ENCODE measurements around the gene PPP2R3A. TPM values are rescaled to one million over a fixed set of nuclear protein-coding genes. Genes with fewer than 3 reads are reported as not detected.

PPP2R3A gene
- total and polyA plus RNA-seq, 2 experiments from 2014 or later: 6.4 to 15.2 TPM

DNA sequence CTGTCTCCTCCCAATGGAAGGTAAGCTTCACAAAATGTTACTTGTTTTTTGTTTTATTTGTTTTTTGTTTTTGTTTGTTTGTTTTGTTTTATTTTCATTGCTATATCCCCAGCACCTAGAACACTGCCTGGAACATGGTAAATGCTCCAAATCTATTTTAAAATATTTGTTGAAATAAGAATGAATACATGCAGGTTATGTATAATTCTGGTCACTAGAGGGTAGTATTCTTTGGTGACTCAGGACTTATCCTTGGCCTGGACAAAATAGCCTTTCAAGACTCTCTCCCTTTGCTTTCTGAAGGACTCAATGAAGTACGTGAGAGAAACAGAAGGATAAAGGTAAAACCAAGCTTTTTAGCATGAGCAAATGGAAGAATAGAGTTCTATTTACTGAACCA is 46.9 kb upstream of the PPP2R3A start:
- H3K27ac Mint-ChIP-seq: no peak overlapping the region
- no peak overlapping the region for H3K4me2 ChIP-seq
- DNase-seq (ENCODE audit: low spot score) (peak; percentile 59), ATAC-seq (peak; percentile 72)
- H3F3A ChIP-seq (replicated peaks; ENCODE audit: low read depth): no peaks in the 10 kb centered on the region
- peaks cover 9% of the 10 kb centered on the region for H3K4me1 Mint-ChIP-seq
- no peaks in the 10 kb centered on the region for H3K79me2 ChIP-seq (replicated peaks; ENCODE audit: insufficient read depth)
- H4K20me1 ChIP-seq (replicated peaks; ENCODE audit: insufficient read depth): no peaks in the 10 kb centered on the region
- no peaks in the 10 kb centered on the region; the same call in 2 of the 3 replicates for H3K9me3 Mint-ChIP-seq
- H3K4me3 ChIP-seq: no peak overlapping the region
- no peaks in the 10 kb centered on the region for H3K4me1 ChIP-seq (ENCODE audit: insufficient read depth)
- peaks cover 3% of the 10 kb centered on the region for H3K27me3 Mint-ChIP-seq (ENCODE audit: insufficient read depth, low read depth, poor library complexity)
- no peaks in the 10 kb centered on the region for H3K27me3 ChIP-seq (ENCODE audit: insufficient read depth)
- no peak overlapping the region for H3K27ac ChIP-seq (ENCODE audit: low read depth)
- H3K36me3 ChIP-seq (ENCODE audit: insufficient read depth): no peaks in the 10 kb centered on the region
- 0 out of 2 replicates have a peak, but pooled peaks cover 15% of the 10 kb centered on the region for H3K9me2 ChIP-seq (ENCODE audit: insufficient read depth)
- H3K36me3 Mint-ChIP-seq (ENCODE audit: low read depth): no peaks in the 10 kb centered on the region
- H3K4me3 Mint-ChIP-seq: no peak overlapping the region
- H2AFZ ChIP-seq: no peak overlapping the region
- TF ChIP-seq, protein P1, sequence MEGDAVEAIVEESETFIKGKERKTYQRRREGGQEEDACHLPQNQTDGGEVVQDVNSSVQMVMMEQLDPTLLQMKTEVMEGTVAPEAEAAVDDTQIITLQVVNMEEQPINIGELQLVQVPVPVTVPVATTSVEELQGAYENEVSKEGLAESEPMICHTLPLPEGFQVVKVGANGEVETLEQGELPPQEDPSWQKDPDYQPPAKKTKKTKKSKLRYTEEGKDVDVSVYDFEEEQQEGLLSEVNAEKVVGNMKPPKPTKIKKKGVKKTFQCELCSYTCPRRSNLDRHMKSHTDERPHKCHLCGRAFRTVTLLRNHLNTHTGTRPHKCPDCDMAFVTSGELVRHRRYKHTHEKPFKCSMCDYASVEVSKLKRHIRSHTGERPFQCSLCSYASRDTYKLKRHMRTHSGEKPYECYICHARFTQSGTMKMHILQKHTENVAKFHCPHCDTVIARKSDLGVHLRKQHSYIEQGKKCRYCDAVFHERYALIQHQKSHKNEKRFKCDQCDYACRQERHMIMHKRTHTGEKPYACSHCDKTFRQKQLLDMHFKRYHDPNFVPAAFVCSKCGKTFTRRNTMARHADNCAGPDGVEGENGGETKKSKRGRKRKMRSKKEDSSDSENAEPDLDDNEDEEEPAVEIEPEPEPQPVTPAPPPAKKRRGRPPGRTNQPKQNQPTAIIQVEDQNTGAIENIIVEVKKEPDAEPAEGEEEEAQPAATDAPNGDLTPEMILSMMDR (conservative IDR thresholded peaks at IDR 0.05; ENCODE audit: low read depth in 2 of 2): peak; percentile 45 to 57
- no peak for TF ChIP-seq STAT1 (IDR thresholded peaks at IDR 0.05; ENCODE audit: unreplicated experiment)

DNA sequence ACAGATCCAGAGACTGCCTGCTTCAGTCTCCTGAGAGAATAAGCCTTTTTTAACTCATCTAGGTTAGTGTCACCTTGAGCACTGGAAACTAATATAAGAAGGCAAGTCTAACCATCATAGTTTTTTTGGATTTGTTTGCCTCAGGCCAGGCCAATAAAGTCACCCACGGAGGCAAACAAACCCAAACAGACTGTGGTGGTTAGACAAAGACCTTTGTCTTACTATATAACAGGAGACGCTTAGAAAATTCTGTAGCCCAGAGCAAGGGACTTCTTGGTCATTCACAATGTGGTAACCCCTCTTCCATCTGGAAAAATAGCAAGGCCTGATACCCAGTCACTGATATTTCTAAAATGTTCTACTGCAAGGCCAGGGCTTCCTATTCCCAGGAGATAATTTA is 45.3 kb upstream of the PPP2R3A start:
- no peak for ATAC-seq
- Histone ChIP-seq H3K4me2 (no peak overlapping the region), H3K79me2 (replicated peaks; ENCODE audit: insufficient read depth) (no peaks in the 10 kb centered on the region), H3K9me2 (ENCODE audit: insufficient read depth) (peaks cover 23% of the 10 kb centered on the region; the same call in 1 of the 2 replicates), H3K27me3 (ENCODE audit: insufficient read depth) (no peaks in the 10 kb centered on the region), H2AFZ (no peak overlapping the region), H3K27ac (ENCODE audit: low read depth) (no peak overlapping the region), H3F3A (replicated peaks; ENCODE audit: low read depth) (no peaks in the 10 kb centered on the region), H3K36me3 (ENCODE audit: insufficient read depth) (no peaks in the 10 kb centered on the region), H4K20me1 (replicated peaks; ENCODE audit: insufficient read depth) (no peaks in the 10 kb centered on the region), H3K4me1 (ENCODE audit: insufficient read depth) (peaks cover 7% of the 10 kb centered on the region), H3K4me3 (no peak overlapping the region)
- Mint-ChIP-seq H3K27ac (no peak overlapping the region), H3K36me3 (ENCODE audit: low read depth) (no peaks in the 10 kb centered on the region), H3K9me3 (no peaks in the 10 kb centered on the region; the same call in 2 of the 3 replicates), H3K27me3 (ENCODE audit: insufficient read depth, low read depth, poor library complexity) (peaks cover 3% of the 10 kb centered on the region), H3K4me1 (peaks cover 19% of the 10 kb centered on the region), H3K4me3 (no peak overlapping the region)
- no peak for DNase-seq (ENCODE audit: low spot score)
- TF ChIP-seq ZNF331 (CRISPR knock-in tag; IDR thresholded peaks at IDR 0.05; ENCODE audit: low read depth): no peak
- no peak for TF ChIP-seq EZH2 (IDR thresholded peaks at IDR 0.05; ENCODE audit: low read depth, unreplicated experiment)
- no peak for TF ChIP-seq ZNF114 (CRISPR knock-in tag; IDR thresholded peaks at IDR 0.05)
- TF ChIP-seq, protein P2, sequence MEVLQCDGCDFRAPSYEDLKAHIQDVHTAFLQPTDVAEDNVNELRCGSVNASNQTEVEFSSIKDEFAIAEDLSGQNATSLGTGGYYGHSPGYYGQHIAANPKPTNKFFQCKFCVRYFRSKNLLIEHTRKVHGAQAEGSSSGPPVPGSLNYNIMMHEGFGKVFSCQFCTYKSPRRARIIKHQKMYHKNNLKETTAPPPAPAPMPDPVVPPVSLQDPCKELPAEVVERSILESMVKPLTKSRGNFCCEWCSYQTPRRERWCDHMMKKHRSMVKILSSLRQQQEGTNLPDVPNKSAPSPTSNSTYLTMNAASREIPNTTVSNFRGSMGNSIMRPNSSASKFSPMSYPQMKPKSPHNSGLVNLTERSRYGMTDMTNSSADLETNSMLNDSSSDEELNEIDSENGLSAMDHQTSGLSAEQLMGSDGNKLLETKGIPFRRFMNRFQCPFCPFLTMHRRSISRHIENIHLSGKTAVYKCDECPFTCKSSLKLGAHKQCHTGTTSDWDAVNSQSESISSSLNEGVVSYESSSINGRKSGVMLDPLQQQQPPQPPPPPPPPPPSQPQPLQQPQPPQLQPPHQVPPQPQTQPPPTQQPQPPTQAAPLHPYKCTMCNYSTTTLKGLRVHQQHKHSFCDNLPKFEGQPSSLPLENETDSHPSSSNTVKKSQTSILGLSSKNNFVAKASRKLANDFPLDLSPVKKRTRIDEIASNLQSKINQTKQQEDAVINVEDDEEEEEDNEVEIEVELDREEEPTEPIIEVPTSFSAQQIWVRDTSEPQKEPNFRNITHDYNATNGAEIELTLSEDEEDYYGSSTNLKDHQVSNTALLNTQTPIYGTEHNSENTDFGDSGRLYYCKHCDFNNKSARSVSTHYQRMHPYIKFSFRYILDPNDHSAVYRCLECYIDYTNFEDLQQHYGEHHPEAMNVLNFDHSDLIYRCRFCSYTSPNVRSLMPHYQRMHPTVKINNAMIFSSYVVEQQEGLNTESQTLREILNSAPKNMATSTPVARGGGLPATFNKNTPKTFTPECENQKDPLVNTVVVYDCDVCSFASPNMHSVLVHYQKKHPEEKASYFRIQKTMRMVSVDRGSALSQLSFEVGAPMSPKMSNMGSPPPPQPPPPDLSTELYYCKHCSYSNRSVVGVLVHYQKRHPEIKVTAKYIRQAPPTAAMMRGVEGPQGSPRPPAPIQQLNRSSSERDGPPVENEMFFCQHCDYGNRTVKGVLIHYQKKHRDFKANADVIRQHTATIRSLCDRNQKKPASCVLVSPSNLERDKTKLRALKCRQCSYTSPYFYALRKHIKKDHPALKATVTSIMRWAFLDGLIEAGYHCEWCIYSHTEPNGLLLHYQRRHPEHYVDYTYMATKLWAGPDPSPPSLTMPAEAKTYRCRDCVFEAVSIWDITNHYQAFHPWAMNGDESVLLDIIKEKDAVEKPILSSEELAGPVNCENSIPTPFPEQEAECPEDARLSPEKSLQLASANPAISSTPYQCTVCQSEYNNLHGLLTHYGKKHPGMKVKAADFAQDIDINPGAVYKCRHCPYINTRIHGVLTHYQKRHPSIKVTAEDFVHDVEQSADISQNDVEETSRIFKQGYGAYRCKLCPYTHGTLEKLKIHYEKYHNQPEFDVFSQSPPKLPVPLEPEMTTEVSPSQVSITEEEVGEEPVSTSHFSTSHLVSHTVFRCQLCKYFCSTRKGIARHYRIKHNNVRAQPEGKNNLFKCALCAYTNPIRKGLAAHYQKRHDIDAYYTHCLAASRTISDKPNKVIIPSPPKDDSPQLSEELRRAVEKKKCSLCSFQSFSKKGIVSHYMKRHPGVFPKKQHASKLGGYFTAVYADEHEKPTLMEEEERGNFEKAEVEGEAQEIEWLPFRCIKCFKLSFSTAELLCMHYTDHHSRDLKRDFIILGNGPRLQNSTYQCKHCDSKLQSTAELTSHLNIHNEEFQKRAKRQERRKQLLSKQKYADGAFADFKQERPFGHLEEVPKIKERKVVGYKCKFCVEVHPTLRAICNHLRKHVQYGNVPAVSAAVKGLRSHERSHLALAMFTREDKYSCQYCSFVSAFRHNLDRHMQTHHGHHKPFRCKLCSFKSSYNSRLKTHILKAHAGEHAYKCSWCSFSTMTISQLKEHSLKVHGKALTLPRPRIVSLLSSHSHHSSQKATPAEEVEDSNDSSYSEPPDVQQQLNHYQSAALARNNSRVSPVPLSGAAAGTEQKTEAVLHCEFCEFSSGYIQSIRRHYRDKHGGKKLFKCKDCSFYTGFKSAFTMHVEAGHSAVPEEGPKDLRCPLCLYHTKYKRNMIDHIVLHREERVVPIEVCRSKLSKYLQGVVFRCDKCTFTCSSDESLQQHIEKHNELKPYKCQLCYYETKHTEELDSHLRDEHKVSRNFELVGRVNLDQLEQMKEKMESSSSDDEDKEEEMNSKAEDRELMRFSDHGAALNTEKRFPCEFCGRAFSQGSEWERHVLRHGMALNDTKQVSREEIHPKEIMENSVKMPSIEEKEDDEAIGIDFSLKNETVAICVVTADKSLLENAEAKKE (CRISPR knock-in tag; IDR thresholded peaks at IDR 0.05): no peak
- TF ChIP-seq, protein P1 (conservative IDR thresholded peaks at IDR 0.05; ENCODE audit: low read depth in 2 of 2): no peak
- TF ChIP-seq, protein P3, sequence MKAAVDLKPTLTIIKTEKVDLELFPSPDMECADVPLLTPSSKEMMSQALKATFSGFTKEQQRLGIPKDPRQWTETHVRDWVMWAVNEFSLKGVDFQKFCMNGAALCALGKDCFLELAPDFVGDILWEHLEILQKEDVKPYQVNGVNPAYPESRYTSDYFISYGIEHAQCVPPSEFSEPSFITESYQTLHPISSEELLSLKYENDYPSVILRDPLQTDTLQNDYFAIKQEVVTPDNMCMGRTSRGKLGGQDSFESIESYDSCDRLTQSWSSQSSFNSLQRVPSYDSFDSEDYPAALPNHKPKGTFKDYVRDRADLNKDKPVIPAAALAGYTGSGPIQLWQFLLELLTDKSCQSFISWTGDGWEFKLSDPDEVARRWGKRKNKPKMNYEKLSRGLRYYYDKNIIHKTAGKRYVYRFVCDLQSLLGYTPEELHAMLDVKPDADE (IDR thresholded peaks at IDR 0.05): no peak
- no peak for TF ChIP-seq CREB1 (CRISPR knock-in tag; IDR thresholded peaks at IDR 0.05; ENCODE audit: low read depth)
- TF ChIP-seq JUNB (IDR thresholded peaks at IDR 0.05; ENCODE audit: unreplicated experiment): no peak
- TF ChIP-seq EZH2phosphoT487 (IDR thresholded peaks at IDR 0.05; ENCODE audit: unreplicated experiment): no peak
- no peak for TF ChIP-seq POLR2AphosphoS5 (IDR thresholded peaks at IDR 0.05; ENCODE audit: low read depth)
